ENCODE data around the gene LAMTOR5. TPM values are rescaled to one million over a fixed set of nuclear protein-coding genes. Genes with fewer than 3 reads are reported as not detected.
"Not testable (repeated sequence)": the region's sequence is repeated elsewhere in the genome, so short reads cannot be mapped to it uniquely, and the experiment has no call there.

LAMTOR5 gene
- 120 and 127 TPM in 2 replicates for total RNA-seq

DNA sequence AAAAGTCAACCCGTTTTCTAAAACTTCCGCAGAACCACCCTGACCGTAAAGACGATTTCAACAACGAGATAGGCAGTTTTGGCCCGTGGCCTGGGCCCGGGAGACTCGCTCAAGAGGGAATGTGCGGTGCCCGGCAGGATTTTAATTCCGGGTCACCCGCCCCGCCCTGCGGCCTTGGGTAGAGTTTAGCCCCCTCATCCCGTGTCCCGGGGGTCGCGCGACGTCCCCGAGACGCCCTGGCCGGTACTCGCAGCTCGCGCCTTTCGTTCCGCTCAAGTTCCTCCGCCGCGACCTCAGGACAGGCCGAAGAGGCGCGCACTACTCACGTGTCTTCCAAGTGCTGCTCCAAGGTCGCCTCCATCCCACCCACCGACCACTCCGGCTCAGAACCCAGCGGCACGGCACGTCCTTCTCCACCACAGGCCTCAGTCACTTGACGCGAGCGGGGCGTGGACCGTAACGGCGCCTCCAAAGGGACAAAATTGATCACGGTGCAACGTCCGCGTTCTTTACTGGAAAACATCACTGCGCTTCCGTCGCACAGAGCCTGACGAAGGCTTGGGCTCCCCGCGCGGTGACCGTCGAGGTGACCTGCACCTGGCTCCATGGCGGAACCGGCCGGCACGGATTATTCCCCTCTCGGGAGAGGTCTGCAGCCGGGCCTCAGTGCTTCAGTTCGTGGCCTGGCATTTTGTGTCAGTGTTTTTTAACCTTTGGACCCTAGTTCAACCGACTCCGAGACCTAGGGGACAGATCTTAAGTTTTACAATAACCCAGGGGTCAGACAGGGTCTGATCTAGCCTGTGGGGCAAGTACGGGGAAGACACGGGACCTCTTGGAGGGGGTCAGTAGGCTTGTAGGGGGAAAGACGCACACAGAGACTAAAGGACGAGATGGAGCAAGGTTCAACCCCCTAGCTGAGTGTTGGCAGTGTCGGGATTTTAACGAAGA is at the start of gene LAMTOR5:
Gene LAMTOR5 (minus strand): TSS at position 435 of the 951 bp plus-strand sequence. CDS start 74 bp downstream, at position 361.
- intact Hi-C loops (cut with micrococcal nuclease): loop anchor here (1.0 kb wide), 3 partner anchors 69 to 265 kb away; partner anchors contain the start of gene KCNC4

DNA sequence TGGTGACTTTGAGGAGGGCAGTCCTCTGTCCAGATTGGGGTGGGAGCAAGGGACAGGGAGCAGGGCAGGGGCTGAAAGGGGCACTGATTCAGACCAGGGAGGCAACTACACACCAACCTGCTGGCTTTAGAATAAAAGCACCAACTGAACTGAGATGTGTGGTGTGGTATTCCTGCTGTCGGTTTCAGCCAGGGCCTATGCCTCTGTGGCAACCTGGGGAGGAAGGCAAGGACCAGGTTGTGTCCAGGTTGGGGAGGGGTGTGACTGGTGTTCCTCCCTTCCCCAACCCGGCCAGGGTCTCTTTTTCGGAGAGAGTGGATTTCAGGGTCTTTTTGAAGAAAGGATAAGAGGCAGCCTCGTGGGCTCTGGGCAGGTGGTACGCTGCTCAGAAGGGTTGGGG is 49.7 kb upstream of the LAMTOR5 start:
- intact Hi-C loops (cut with micrococcal nuclease): no loop called here

DNA sequence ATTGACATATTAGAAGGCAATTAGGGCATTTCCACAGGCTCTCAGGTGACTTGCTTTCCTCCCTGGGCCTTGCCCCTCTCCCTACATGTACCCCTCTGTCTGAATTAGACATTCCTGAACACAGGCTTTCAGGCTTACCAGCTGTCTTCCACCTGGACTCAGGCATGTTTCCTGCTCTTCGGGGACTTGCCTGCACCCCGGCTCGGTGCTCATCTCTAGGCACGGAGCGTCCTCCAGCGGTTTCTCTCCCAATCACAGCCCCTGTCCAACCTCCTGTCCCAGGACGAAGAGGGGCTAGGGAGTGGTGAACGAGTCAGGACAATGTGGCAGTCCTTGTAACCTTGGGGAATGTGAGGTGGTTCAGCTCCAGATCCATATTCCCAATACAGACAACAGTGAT is 47.7 kb upstream of the LAMTOR5 start:
- intact Hi-C loops (cut with micrococcal nuclease): no loop called here

DNA sequence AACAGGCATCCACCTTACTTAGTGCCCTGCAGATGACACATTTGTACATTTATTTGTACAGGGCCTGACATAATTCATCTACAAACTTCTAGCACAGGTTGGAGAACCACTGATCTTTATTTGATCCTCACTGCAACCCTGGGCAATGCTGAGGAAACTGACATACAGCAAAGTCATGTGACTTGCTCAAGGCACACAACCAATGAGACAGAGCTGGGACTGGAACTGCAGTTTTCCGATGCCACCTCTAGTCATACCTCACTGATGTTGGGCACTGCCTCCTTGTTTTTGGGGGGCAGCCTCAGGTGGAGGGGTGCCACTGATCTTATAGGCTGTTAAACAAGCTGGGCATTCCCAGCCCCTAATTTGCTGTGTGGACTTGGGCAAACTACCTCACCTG is 46.8 kb upstream of the LAMTOR5 start:
- intact Hi-C loops (cut with micrococcal nuclease): no loop called here

DNA sequence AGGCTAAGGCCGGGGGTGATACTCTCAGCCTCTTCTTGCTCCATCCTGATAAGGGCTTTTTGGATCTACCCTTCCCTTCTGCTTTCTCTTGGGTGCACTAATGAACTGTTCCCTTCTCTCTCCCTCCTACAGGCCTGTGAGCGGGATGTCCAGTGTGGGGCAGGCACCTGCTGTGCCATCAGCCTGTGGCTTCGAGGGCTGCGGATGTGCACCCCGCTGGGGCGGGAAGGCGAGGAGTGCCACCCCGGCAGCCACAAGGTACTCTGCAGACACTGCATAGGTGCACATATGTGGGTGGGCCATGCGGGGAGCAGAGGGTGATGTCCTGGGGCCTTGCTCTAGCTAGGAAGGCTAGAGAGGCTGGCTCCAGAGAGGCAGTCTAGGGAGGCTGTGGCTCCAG is 46.3 kb upstream of the LAMTOR5 start:
- intact Hi-C loops (cut with micrococcal nuclease): no loop called here

DNA sequence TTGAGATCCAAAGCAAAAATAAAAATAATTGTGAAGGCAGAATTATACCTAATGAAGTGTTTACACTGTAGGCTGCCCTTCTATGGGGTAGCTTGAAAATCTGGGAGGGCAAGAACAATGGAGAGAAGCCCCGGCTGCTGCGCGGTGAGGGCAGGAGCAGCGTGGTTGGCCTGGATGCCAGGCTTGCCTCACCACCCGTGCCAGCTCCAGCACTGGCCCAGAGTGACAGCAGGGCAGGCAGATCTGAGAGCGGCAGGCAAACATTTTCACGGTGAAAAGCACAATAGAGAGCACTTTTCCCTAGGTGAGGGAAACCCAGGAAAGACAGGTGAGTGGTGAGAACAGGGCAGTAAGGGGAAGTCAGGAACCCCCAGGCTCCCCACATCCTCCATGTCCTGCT is 44.8 kb upstream of the LAMTOR5 start:
- intact Hi-C loops (cut with micrococcal nuclease): no loop called here

DNA sequence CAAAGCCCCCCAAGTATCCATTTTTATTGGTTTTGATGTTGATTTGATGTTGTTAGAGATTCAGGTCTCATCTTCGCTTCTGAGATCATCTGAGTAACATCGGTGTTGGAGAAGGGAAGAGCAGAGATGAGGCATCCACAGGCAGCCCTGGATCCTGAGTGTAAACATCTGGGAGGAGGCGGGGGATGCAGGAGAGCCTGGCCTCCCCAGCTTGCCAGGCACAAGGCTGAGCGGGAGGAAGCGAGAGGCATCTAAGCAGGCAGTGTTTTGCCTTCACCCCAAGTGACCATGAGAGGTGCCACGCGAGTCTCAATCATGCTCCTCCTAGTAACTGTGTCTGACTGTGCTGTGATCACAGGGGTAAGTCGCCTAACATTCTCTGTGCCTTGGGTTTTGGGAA is 43.4 kb upstream of the LAMTOR5 start, which contains the start of gene PROK1:
Gene PROK1 (plus strand): TSS at position 221 of the 400 bp plus-strand sequence. CDS start 68 bp downstream, at position 289.
- intact Hi-C loops (cut with micrococcal nuclease): no loop called here

DNA sequence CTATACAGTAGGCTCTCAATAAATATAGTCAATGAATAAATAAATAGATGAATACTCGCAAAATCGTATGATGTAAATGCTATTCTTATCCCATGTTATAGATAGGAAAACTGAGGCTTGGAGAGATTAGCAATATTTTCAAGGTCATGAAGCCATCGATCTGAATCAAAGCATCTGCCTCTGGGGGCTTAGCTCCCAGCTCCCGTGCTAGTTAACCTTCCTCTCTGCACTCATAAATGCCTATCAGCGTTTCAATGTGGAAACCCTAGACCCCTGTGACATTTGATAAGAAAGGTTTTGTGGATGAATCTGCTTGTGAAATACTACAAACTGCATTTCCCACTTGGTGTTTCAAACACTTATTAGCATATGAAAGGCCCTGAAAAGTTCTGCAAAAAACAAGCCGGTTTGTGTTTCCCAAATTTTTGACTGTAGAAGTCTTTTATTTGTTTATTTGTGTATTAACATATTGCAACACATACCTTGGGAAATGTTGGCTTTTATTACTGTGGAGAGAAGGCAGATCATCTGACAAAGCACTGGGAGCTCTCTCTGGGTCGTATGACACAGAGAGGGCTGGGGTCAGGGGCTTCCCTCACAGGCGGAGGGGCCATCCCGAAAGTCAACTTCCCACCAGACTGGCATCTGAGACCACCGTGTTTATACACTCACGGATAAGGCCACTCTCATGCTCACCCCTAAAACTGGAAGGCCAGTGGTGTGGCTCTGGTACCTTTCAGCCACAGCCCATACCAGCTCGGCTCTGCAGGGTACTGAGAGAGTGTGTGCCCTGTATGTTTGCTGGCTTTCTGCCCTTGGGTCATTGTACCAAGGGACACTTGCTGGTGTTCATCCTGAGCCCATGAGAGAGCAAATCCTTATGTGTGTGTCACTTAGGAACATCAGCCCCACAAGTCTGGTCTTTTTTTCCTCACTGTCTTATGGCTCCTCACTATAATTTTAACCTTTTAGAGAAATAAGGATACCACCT is 42.5 kb upstream of the LAMTOR5 start:
- intact Hi-C loops (cut with micrococcal nuclease): no loop called here

DNA sequence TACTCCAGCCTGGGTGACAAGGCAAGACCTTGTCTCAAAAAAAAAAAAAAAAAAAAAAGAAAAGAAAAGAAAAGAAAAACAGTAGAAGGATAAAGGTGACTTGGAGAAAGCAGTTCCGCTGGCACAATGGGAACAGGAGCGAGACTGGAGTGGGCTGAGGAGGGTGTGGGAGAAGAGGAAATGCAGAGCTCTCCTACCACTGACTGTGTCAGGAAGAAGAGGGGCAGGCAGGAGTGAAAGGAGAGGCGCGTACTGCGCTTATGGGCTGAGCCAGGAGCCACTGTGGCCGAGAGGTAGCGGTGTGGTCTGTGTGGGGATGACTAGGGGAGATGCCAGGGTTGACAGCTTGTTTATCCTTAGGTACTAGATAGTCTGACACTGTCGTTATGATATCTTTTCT is 37.1 kb upstream of the LAMTOR5 start:
- intact Hi-C loops (cut with micrococcal nuclease): no loop called here

DNA sequence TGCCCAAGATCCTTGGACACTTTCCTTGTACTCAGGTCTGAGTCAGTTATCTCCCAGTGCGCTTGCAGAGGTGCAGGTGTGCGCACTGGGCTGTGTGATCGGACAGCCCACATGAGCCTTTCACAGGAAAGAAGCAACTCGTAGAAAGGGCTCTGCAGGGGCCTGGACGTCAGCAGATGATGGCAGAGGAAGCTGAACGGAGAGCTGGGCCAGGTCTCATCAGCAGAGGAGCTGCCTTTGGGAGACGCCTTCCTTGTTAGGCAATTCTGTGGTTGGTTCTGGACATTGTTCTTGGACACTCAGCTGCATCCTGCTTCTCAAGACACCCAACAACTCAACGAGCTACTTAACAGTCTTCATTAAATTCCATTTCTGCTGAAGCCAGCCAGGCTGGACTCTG is 36.0 kb upstream of the LAMTOR5 start:
- intact Hi-C loops (cut with micrococcal nuclease): no loop called here

DNA sequence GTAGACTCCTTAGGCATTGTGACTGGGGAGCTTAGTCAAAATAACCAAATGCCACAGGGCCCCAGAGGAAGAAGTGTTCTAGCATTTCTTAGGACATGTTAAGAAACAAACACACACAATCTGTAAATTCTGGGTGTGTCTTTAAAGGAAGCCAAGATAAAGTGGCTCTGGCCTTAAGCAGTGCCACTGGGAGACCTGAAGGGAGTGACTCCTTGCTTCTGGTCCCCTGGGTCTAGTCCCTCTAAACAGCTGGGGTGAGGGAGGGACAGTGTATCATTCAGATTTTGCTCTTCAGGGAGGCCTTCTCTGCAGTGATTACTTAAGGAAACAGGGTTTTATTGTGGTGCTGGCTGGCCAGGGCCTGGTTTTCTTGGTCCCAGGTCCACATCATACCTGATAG is 34.4 kb upstream of the LAMTOR5 start:
- intact Hi-C loops (cut with micrococcal nuclease): no loop called here

DNA sequence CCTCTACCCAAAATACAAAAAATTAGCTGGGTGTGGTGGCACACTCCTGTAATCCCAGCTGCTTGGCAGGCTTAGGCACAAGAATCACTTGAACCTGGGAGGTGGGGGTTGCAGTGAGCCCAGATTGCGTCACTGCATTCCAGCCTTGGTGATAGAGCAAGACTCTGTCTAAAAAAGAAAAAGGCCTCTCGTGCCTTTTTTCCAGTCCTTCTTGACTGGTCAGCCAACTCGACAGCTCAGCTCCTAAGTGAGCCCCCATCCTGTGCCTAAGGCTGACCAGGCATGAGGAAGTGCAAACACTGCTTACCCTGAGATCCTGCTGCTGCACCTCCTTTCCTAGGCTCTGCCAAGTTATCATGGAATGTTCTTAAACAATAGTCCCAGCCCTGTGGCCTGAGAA is 33.4 kb upstream of the LAMTOR5 start:
- intact Hi-C loops (cut with micrococcal nuclease): no loop called here

DNA sequence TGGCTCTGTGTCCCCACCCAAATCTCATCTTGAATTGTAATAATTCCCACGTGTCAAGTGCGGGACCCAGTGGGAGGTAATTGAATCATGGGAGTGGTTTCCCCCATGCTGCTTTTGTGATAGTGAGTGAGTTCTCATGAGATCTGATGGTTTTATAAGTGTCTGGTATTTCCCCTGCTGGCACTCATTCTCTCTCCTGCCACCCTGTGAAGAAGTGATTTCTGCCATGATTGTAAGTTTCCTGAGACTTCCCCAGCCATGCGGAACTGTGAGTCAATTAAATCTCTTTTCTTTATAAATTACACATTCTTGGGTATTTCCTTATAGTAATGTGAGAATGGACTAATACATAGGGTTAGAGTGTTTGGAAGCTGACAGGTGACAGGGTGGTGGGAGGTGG is 32.4 kb upstream of the LAMTOR5 start:
- intact Hi-C loops (cut with micrococcal nuclease): not testable (repeated sequence)

DNA sequence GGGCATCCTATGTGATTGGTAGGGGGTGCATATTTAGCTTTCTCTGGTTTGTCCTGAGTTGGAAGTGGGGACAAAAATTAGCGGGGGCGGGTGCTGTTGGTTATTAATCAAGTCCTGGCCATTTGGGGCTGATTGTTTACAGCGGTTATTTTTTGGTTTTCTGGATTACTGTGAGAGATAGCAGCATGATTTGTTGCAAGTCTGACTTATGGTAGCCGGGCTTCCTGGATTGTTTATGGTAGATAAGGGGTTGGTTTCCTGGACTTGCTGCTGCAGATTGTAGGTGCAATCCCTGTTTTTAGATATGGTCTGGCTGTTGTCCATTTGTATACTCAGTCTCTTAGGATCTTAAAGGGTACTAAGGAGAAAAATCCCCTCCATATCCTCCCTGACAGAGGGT is 31.4 kb upstream of the LAMTOR5 start:
- intact Hi-C loops (cut with micrococcal nuclease): no loop called here

DNA sequence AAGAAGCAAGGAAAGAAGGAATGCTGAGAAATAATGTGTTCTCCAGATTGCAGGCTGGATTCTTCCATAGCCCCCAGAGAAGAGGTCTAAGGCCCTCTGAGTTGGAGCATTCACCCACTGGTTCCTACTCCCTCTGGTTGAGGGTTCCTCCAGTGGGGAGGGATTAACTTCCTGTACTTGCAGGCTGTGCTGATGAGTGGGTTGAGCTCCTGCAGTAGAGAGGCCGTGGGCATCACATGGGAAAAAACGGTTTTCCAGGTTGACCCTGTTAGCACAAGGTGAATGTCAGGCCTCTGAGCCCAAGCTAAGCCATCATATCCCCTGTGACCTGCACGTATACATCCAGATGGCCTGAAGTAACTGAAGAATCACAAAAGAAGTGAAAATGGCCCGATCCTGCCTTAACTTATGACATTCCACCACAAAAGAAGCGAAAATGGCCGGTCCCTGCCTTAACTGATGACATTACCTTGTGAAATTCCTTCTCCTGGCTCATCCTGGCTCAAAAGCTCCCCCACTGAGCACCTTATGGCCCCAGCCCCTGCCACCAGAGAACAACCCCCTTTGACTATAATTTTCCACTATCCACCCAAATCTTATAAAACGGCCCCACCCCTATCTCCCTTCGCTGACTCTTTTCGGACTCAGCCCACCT is 30.3 kb upstream of the LAMTOR5 start:
- intact Hi-C loops (cut with micrococcal nuclease): not testable (repeated sequence)

DNA sequence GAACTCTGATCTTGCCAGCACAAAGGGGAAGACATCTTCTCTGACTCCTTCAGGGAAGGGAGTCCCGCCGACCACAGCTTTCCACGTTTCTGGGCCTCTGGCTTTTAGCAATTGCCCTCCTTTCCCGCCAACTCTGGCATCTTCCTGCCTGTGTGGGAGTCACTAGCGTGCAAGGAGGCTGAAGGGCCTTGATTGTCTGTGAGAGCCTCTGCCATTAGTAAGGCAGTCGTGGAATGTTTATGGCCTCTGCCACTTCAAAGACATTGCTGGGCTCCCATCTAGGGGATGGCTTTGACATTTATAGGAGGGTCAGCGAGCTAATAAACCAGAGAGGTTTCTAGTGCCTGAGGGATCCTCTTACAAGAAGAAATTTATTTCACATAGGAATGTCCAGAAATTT is 29.1 kb upstream of the LAMTOR5 start:
- intact Hi-C loops (cut with micrococcal nuclease): no loop called here

DNA sequence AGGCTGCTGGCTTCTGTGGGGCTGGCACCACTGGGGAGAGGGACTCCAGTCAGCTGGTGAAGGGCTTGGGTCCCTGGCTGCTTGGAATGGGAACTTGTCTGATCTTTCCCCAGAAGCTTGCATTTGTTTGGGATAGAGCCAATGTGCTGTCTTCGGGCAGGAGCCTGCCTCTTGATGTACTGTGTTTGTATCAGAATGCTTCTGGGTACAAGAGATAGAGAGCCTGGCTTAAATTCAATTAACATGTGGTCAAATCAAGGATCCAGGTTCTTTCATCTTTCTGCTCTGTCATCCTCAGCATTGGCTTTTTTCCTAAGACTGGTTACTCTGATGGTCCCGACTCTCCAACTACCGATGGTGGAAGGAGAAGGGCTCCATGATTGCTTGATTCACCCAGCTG is 27.5 kb upstream of the LAMTOR5 start:
- intact Hi-C loops (cut with micrococcal nuclease): no loop called here

DNA sequence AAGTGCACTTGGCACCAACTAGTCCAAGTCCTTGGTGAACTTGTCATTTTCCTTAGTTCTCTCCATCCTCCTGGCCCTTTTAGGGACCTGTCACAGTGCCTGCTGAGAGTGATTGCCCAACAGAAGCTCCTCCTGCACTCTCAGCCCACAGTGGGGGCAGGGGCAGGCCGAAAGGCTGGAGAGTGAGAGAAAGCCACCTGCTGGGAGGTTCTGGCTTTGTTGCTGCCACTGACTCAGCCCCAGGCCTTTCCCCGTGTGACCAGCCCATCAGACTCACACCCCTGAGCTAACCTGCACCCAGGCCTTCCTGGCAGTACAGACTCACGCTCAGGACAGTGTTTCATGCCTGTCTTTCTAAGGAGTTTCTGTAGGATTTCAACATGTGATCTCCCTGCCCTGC is 26.3 kb upstream of the LAMTOR5 start:
- intact Hi-C loops (cut with micrococcal nuclease): no loop called here

DNA sequence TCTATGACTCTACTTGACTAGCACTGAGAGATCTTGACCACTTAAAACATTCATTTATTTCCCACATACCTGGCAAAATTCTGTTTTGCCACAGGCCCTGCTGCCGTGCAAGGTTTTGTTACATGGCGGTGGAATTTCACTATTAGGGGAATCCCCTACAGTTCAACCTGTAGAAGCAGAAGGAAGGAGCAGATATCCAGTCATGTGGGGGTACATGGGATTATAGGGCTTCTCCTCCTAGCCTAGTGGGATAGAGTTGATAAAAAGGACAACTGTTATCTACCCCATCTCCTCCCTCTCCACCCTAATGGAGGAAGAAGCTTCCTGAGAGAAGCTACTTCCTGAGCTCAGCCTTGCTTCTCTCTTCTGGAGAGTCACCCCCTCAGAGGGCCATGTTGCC is 25.7 kb upstream of the LAMTOR5 start:
- intact Hi-C loops (cut with micrococcal nuclease): no loop called here

DNA sequence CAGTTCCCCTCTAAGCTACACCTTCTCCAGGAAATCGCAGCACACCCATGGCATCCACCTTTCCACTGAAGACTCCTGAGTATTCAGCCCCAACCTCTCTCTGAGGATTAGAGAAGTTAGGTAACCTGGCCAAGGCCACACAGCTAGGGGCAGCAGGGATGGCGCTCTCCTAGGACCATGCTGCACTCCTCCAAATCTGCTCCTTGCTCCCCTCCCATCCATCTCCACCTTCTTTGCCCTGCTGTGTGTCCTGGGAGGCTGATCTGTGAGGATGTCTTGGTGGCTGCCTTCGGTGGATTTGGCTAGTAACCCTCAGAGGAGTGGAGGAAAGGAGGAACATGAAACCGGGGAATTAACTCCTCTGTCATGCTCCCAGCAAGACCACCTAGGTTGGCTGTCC is 23.4 kb upstream of the LAMTOR5 start:
- intact Hi-C loops (cut with micrococcal nuclease): no loop called here

DNA sequence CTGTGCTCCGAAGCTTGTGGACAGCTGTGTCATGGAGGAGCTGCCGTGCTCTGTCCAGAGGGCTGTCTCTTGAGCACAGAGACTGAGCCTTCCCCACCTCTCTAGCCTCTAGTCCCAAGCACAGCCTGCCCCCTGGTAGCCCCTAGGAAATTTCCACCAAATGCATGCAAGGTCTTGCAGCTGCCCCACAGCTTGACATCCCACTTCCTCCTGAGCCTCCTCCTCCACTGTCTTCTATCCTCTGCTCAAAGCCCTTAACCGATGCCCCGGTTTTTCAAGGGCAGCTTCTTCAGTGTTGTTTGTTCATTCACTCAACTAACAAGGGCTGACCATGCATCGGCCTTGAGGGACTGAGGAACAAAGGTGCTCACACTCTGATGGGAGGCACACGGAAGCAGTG is 22.9 kb upstream of the LAMTOR5 start:
- intact Hi-C loops (cut with micrococcal nuclease): no loop called here
